Caco-2 (cell line): ENCODE results near the gene NENF. TPM values are rescaled to one million over a fixed set of nuclear protein-coding genes. Genes with fewer than 3 reads are reported as not detected.

Experiments
- BruUV-seq: library from RNA; stranded (reverse); fragments of 400-500 nt; replicated peaks from 2 replicates; lab custom pipeline; 2021; lab: Mats Ljungman, UMichigan
- CTCF ChIA-PET: fragments of 300-600 bp; sonication (Branson Sonifier 250); formaldehyde crosslinking; loops from one replicate; lab custom pipeline; 2022; ENCODE audit warnings: antibody characterized with exemption; lab: Charles Lee
- POLR2A ChIA-PET: fragments of 300-600 bp; sonication (Branson Sonifier 250); formaldehyde crosslinking; loops from one replicate; lab custom pipeline; 2022; ENCODE audit warnings: antibody characterized with exemption; lab: Charles Lee
- DNase-seq, 2 experiments: peaks; one replicate each; pipeline versions ENCODE4 v3.0.0 to v3.0.0-alpha.2; 2020 to 2022
- H3K27me3 ChIP-seq: replicated peaks from 2 replicates; pipeline ENCODE4 v1.6.0; 2011; ENCODE audit warnings: low read length; ENCODE audit not compliant: control insufficient read depth, insufficient read depth
- H3K36me3 ChIP-seq: 2 replicates; pipeline ENCODE4 v1.5.1; 2011; ENCODE audit warnings: low read length; ENCODE audit not compliant: control insufficient read depth, insufficient read depth
- H3K4me1 ChIP-seq: fragments of 250-450 bp; sonication (Bioruptor Pico); 2 replicates; pipeline ENCODE4 v1.5.1; 2020; ENCODE audit warnings: mild to moderate bottlenecking
- H3K4me3 ChIP-seq: 2 replicates; pipeline ENCODE4 v1.5.1; 2011; ENCODE audit warnings: low read depth, mild to moderate bottlenecking, control low read depth, low read length
- H3K9me3 ChIP-seq: fragments of 250-450 bp; sonication (Bioruptor Pico); 2 replicates; pipeline ENCODE4 v1.5.1; 2020; ENCODE audit warnings: mild to moderate bottlenecking, moderate library complexity
- H3K27ac Mint-ChIP-seq: one replicate; pipeline ENCODE4 v1.8.0; 2022; ENCODE audit warnings: mixed read lengths; ENCODE audit not compliant: unreplicated experiment
- H3K27me3 Mint-ChIP-seq: one replicate; pipeline ENCODE4 v1.8.0; 2022; ENCODE audit warnings: mixed read lengths; ENCODE audit not compliant: insufficient read depth, unreplicated experiment
- H3K36me3 Mint-ChIP-seq: one replicate; pipeline ENCODE4 v1.8.0; 2022; ENCODE audit warnings: mild to moderate bottlenecking, mixed read lengths; ENCODE audit not compliant: insufficient read depth, unreplicated experiment
- H3K4me1 Mint-ChIP-seq: one replicate; pipeline ENCODE4 v1.8.0; 2022; ENCODE audit warnings: low read depth, mixed read lengths; ENCODE audit not compliant: unreplicated experiment
- H3K4me3 Mint-ChIP-seq: one replicate; pipeline ENCODE4 v1.8.0; 2022; ENCODE audit warnings: mild to moderate bottlenecking, moderate library complexity, mixed read lengths; ENCODE audit not compliant: unreplicated experiment
- H3K9me3 Mint-ChIP-seq: one replicate; pipeline ENCODE4 v1.8.0; 2022; ENCODE audit warnings: mixed read lengths; ENCODE audit not compliant: unreplicated experiment
- CTCF ChIP-seq, 2 experiments: fragments of 200-600 bp in 1 of 2; IDR thresholded peaks; 1 replicate in 1 of 2; 2 replicates in 1 of 2; pipeline versions ENCODE4 v1.5.1 to v1.8.0; 2011 to 2022; ENCODE audit warnings: antibody characterized with exemption in 1 of 2, control low read depth in 1 of 2, inconsistent platforms in 1 of 2, low read depth in 1 of 2, low read length in 1 of 2, mild to moderate bottlenecking in 1 of 2, moderate library complexity in 1 of 2; ENCODE audit not compliant: insufficient read depth in 1 of 2, severe bottlenecking in 1 of 2, unreplicated experiment in 1 of 2
- intact Hi-C: fragments of 100-400 bp; cut with micrococcal nuclease; formaldehyde crosslinking; loops from one replicate; pipeline ENCODE4 v1.10.0; 2022; ENCODE audit not compliant: unreplicated experiment
- total RNA-seq: library from RNA; stranded (reverse); gene quantifications from 2 replicates; pipeline ENCODE4 v1.2.3, GENCODE V29; 2022

NENF gene
- total RNA-seq, 1 experiment from 2014 or later: 90.1 TPM

DNA sequence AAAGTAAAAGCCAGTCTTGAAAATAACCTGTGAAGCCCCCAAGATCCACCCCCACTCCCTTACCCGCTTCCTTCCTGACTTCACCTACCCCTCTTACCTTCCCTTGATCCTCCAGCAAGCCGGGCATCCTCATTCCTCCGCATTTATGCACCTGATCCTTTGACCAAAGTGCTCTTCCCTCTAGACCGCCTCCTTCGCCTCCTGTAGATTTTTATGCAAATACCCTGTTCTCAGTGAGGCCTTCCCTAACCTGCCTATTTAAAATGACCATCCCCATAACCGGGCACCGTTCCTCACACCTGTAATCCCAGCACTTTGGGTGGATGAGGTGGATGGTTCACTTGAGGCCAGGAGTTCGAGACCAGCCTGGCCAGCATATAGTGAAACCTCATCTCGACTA lies 1.1 kb upstream of the NENF start:
- no TSS peak for BruUV-seq
- H3K36me3 Mint-ChIP-seq: peaks cover 6% of the 10 kb centered on the region
- peaks cover 38% of the 10 kb centered on the region for H3K4me1 ChIP-seq

GRCh38 chr1:212432272-212432660 lies 454 bp upstream of the NENF start:
- ChIA-PET CTCF (interaction anchor here (1.9 kb wide), 1 partner anchor 24 kb away, joined by 10 read pairs; no protein-coding TSS in a partner anchor), POLR2A (interaction anchor here (1.0 kb wide), 1 partner anchor 10 kb away, joined by 3 read pairs; no protein-coding TSS in a partner anchor)
- Mint-ChIP-seq H3K4me1 (peaks cover 45% of the 10 kb centered on the region), H3K4me3 (peak overlapping the region; percentile 79), H3K9me3 (no peaks in the 10 kb centered on the region), H3K27ac (peak overlapping the region; percentile 88), H3K36me3 (peaks cover 6% of the 10 kb centered on the region), H3K27me3 (no peaks in the 10 kb centered on the region)
- BruUV-seq: TSS peak; percentile 92
- no peaks in the 10 kb centered on the region for H3K27me3 ChIP-seq
- intact Hi-C loops: no loop called here
- no peaks in the 10 kb centered on the region for H3K9me3 ChIP-seq
- peak overlapping the region; percentile 64 for H3K4me3 ChIP-seq
- no peak for TF ChIP-seq CTCF (IDR thresholded peaks at IDR 0.05; ENCODE audit: insufficient read depth in 1 of 2, low read depth in 1 of 2, low read length in 1 of 2, severe bottlenecking in 1 of 2, unreplicated experiment in 1 of 2)
- H3K36me3 ChIP-seq: no peaks in the 10 kb centered on the region
- DNase-seq: no peak
- peaks cover 38% of the 10 kb centered on the region for H3K4me1 ChIP-seq

More for the DNA sequence above, 1.1 kb upstream of the NENF start:
- Mint-ChIP-seq H3K4me1 (peaks cover 45% of the 10 kb centered on the region), H3K9me3 (no peaks in the 10 kb centered on the region), H3K4me3 (peak overlapping the region; percentile 79), H3K27ac (peak overlapping the region; percentile 88), H3K27me3 (no peaks in the 10 kb centered on the region)
- H3K27me3 ChIP-seq: no peaks in the 10 kb centered on the region
- TF ChIP-seq CTCF (IDR thresholded peaks at IDR 0.05; ENCODE audit: insufficient read depth in 1 of 2, low read depth in 1 of 2, low read length in 1 of 2, severe bottlenecking in 1 of 2, unreplicated experiment in 1 of 2): no peak
- no peaks in the 10 kb centered on the region for H3K36me3 ChIP-seq
- intact Hi-C loops: loop anchor here (1.0 to 2.0 kb wide), 3 partner anchors 17 to 147 kb away; partner anchors contain the start of genes PACC1 and PPP2R5A
- POLR2A ChIA-PET: no interaction called here
- CTCF ChIA-PET: interaction anchor here (1.1 to 2.5 kb wide), 2 partner anchors 24 to 165 kb away, joined by 3 to 10 read pairs; no protein-coding TSS in a partner anchor
- DNase-seq: no peak
- H3K9me3 ChIP-seq: no peaks in the 10 kb centered on the region
- no peak overlapping the region for H3K4me3 ChIP-seq

DNA sequence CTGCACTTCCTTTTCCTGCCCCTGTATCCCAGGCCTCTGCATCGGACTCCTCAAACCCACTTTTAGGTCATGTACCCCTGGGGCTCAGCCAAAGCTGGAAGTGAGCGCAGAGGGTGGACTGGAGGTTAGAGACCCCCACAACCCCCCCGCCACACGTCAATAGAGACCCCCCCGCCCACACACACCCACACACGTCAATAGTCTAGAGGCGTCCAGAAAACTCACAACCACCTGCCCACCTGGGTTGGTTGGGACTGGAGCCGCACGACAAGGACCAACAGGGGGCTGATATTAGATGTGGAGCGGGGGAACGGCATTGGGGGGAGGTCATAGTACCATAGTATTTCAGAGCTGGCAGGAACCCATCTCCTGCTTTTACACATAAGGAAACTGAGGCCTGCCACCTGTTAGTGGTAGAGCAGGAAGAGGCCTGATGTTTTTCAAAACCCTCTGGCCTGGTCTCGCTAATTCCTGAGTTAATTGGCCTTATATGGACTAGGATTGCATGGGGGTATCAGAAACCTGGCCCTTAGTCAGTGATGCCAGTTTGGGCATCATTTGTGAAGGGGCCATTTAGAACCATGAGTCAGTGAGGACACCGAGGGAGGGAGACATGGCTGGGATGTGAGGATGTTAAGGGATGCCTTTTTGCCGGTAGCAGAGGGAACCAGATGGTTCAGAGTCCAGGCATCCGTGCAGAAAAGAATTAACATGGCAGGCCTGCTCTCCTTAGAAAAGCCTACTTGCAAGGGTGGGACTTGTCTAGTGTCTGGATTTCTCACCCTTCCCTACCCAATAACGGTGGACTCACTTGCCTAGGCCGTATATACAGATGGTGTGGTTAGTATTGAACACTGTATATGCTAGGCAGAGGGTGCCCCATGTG lies 1.1 kb downstream of the NENF start:
- Mint-ChIP-seq H3K36me3 (peaks cover 6% of the 10 kb centered on the region), H3K27ac (peak overlapping the region; percentile 50), H3K9me3 (no peaks in the 10 kb centered on the region), H3K4me3 (peak overlapping the region; percentile 79), H3K27me3 (no peaks in the 10 kb centered on the region), H3K4me1 (peaks cover 45% of the 10 kb centered on the region)
- Histone ChIP-seq H3K36me3 (no peaks in the 10 kb centered on the region), H3K9me3 (no peaks in the 10 kb centered on the region), H3K4me3 (peak overlapping the region; percentile 64), H3K27me3 (no peaks in the 10 kb centered on the region), H3K4me1 (peaks cover 36% of the 10 kb centered on the region)
- TSS peak; percentile 22 for BruUV-seq
- DNase-seq: no peak
- ChIA-PET CTCF (interaction anchor here (1.2 to 1.9 kb wide), 2 partner anchors 22 to 399 kb away, joined by 3 to 10 read pairs; partner anchors contain the start of gene INTS7), POLR2A (no interaction called here)
- TF ChIP-seq CTCF (IDR thresholded peaks at IDR 0.05; ENCODE audit: insufficient read depth in 1 of 2, low read depth in 1 of 2, low read length in 1 of 2, severe bottlenecking in 1 of 2, unreplicated experiment in 1 of 2): no peak
- intact Hi-C loops: no loop called here
